Stimulated activated CD4-positive, alpha-beta T cell treated with anti-CD3 and anti-CD28 coated beads, Interleukin-15, amount 100 ng/mL, for 24 hours (primary cell): ENCODE measurements around the gene SEMA3B.
A peak's percentile ranks its signal among the peaks of the same experiment; 100 is the strongest.
"Not testable (repeated sequence)": the region's sequence is repeated elsewhere in the genome, so short reads cannot be mapped to it uniquely, and the experiment has no call there.

Source experiments
- DNase-seq: peaks from one replicate; pipeline ENCODE4 v3.0.0-alpha.2; 2020

SEMA3B gene

GRCh38 chr3:50268703-50269451, at the start of gene SEMA3B:
SEMA3B (plus strand) TSS chr3:50269147; CDS start chr3:50269241, 94 bp downstream.
- no peak for DNase-seq

- DNase-seq, result no peak
Measured at GRCh38 chr3:50219285-50219684, 49.7 kb upstream of the SEMA3B start.

GRCh38 chr3:50220109-50220508, 48.8 kb upstream of the SEMA3B start:
- DNase-seq, result no peak

- DNase-seq, result no peak
Measured at GRCh38 chr3:50221051-50221410, 47.9 kb upstream of the SEMA3B start.

GRCh38 chr3:50221411-50222168, 47.4 kb upstream of the SEMA3B start:
- DNase-seq, result no peak

GRCh38 chr3:50222169-50222528, 46.8 kb upstream of the SEMA3B start:
- no peak for DNase-seq

GRCh38 chr3:50224639-50225038, 44.3 kb upstream of the SEMA3B start:
- no peak for DNase-seq

GRCh38 chr3:50226888-50227389, 42.0 kb upstream of the SEMA3B start:
- peak; percentile 58 for DNase-seq

- peak; percentile 94 for DNase-seq
Measured at GRCh38 chr3:50227390-50228183, 41.4 kb upstream of the SEMA3B start.

- DNase-seq, result not testable (repeated sequence)
Measured at GRCh38 chr3:50228184-50228763, 40.7 kb upstream of the SEMA3B start.

GRCh38 chr3:50229490-50229889, 39.5 kb upstream of the SEMA3B start:
- no peak for DNase-seq

GRCh38 chr3:50230104-50230793, 38.7 kb upstream of the SEMA3B start:
- no peak for DNase-seq

- DNase-seq, result no peak
Measured at GRCh38 chr3:50230794-50231125, 38.2 kb upstream of the SEMA3B start.

GRCh38 chr3:50231581-50231980, 37.4 kb upstream of the SEMA3B start:
- no peak for DNase-seq

GRCh38 chr3:50232303-50232702, 36.6 kb upstream of the SEMA3B start:
- no peak for DNase-seq

GRCh38 chr3:50233176-50233575, 35.8 kb upstream of the SEMA3B start:
- DNase-seq, result no peak

- peak; percentile 99 for DNase-seq
Measured at GRCh38 chr3:50235716-50236483, 33.0 kb upstream of the SEMA3B start, which contains the start of gene GNAI2. GNAI2 (plus strand) TSS chr3:50236204; CDS start chr3:50236336, 132 bp downstream.

- DNase-seq, result no peak
Measured at GRCh38 chr3:50236484-50237132, 32.3 kb upstream of the SEMA3B start.

- DNase-seq, result peak; percentile 50
Measured at GRCh38 chr3:50237133-50237651, 31.8 kb upstream of the SEMA3B start.

- DNase-seq, result peak; percentile 94
Measured at GRCh38 chr3:50237754-50238548, 31.0 kb upstream of the SEMA3B start.
